ENCODE measurements around the gene TRMT6.

TRMT6 gene

GRCh38 chr20:5971203-5971602, 20.9 kb upstream of the TRMT6 start (continued):
- TF ChIP-seq BACH2 (CRISPR knock-in tag; IDR thresholded peaks at IDR 0.05; ENCODE audit: borderline replicate concordance), result no peak

GRCh38 chr20:5970381-5970780, 20.0 kb upstream of the TRMT6 start:
- no peak for ATAC-seq
- TF ChIP-seq ZFP30 (CRISPR knock-in tag; IDR thresholded peaks at IDR 0.05), result no peak
- TF ChIP-seq ZC3H10 (CRISPR knock-in tag; IDR thresholded peaks at IDR 0.05), result no peak
- TF ChIP-seq ISL1 (CRISPR knock-in tag; IDR thresholded peaks at IDR 0.05), result no peak

- TF ChIP-seq CREB5 (CRISPR knock-in tag; IDR thresholded peaks at IDR 0.05; ENCODE audit: low read depth) (no peak), GLIS3 (CRISPR knock-in tag; IDR thresholded peaks at IDR 0.05) (no peak), ZNF8 (CRISPR knock-in tag; IDR thresholded peaks at IDR 0.05) (no peak), POU6F1 (CRISPR knock-in tag; IDR thresholded peaks at IDR 0.05; ENCODE audit: borderline replicate concordance, low read depth) (no peak), ZFP30 (CRISPR knock-in tag; IDR thresholded peaks at IDR 0.05) (no peak), SNAI2 (CRISPR knock-in tag; IDR thresholded peaks at IDR 0.05) (no peak), BACH2 (CRISPR knock-in tag; IDR thresholded peaks at IDR 0.05; ENCODE audit: borderline replicate concordance) (no peak), RARB (CRISPR knock-in tag; IDR thresholded peaks at IDR 0.05) (no peak), TCF4 (CRISPR knock-in tag; IDR thresholded peaks at IDR 0.05; ENCODE audit: borderline replicate concordance) (no peak), PATZ1 (CRISPR knock-in tag; IDR thresholded peaks at IDR 0.05; ENCODE audit: borderline replicate concordance) (no peak), ARNTL (CRISPR knock-in tag; IDR thresholded peaks at IDR 0.05; ENCODE audit: borderline replicate concordance, low read depth) (no peak), ZC3H10 (CRISPR knock-in tag; IDR thresholded peaks at IDR 0.05) (no peak)
- no peak for ATAC-seq
Observed at GRCh38 chr20:5969940-5970339, 19.6 kb upstream of the TRMT6 start.

- ATAC-seq, result no peak
Observed at GRCh38 chr20:5969348-5969935, 19.1 kb upstream of the TRMT6 start.

More at GRCh38 chr20:5969348-5969935, 19.1 kb upstream of the TRMT6 start:
- TF ChIP-seq SNAI2 (CRISPR knock-in tag; IDR thresholded peaks at IDR 0.05) (no peak), ZFP30 (CRISPR knock-in tag; IDR thresholded peaks at IDR 0.05) (no peak), ESRRG (CRISPR knock-in tag; IDR thresholded peaks at IDR 0.05) (no peak), TOX (CRISPR knock-in tag; IDR thresholded peaks at IDR 0.05; ENCODE audit: borderline replicate concordance) (no peak), TSHZ2 (CRISPR knock-in tag; IDR thresholded peaks at IDR 0.05) (no peak), ZNF70 (CRISPR knock-in tag; IDR thresholded peaks at IDR 0.05) (no peak), TCF4 (CRISPR knock-in tag; IDR thresholded peaks at IDR 0.05; ENCODE audit: borderline replicate concordance) (no peak), RARB (CRISPR knock-in tag; IDR thresholded peaks at IDR 0.05) (no peak), CREB5 (CRISPR knock-in tag; IDR thresholded peaks at IDR 0.05; ENCODE audit: low read depth) (no peak), ISL1 (CRISPR knock-in tag; IDR thresholded peaks at IDR 0.05) (no peak), PATZ1 (CRISPR knock-in tag; IDR thresholded peaks at IDR 0.05; ENCODE audit: borderline replicate concordance) (no peak), PPARA (CRISPR knock-in tag; IDR thresholded peaks at IDR 0.05; ENCODE audit: borderline replicate concordance) (no peak)

Measured in SK-N-SH treated with all-trans-retinoic acid at 6 μM for 48 hours (cell line).